GM19397 (cell line): ENCODE data around the gene MLXIP.
"Not testable (repeated sequence)": the region's sequence is repeated elsewhere in the genome, so short reads cannot be mapped to it uniquely, and the experiment has no call there.

Experiments
- ATAC-seq: cut with Tn5 transposase; IDR thresholded peaks from one replicate; pipeline ENCODE4 v1.9.1; 2021; ENCODE audit warnings: mild to moderate bottlenecking, moderate library complexity; ENCODE audit not compliant: unreplicated experiment

Gene MLXIP

GRCh38 chr12:122051231-122051876, 27.2 kb upstream of the MLXIP start:
- no peak for ATAC-seq

- no peak for ATAC-seq
These were observed 26.3 kb upstream of the MLXIP start for GRCh38 chr12:122052285-122052684.

GRCh38 chr12:122054842-122055520, 23.6 kb upstream of the MLXIP start:
- ATAC-seq = no peak

- ATAC-seq = not testable (repeated sequence)
These were observed 22.1 kb upstream of the MLXIP start for GRCh38 chr12:122056406-122056805.

GRCh38 chr12:122057007-122057735, 21.4 kb upstream of the MLXIP start:
- no peak for ATAC-seq

GRCh38 chr12:122057769-122058168, 20.8 kb upstream of the MLXIP start:
- no peak for ATAC-seq

GRCh38 chr12:122058549-122059149, 19.9 kb upstream of the MLXIP start:
- ATAC-seq = no peak

GRCh38 chr12:122059203-122059960, 19.2 kb upstream of the MLXIP start:
- no peak for ATAC-seq

GRCh38 chr12:122060081-122060501, 18.5 kb upstream of the MLXIP start:
- no peak for ATAC-seq

- no peak for ATAC-seq
These were observed 17.3 kb upstream of the MLXIP start for GRCh38 chr12:122061253-122061652.

- ATAC-seq = no peak
These were observed 15.5 kb upstream of the MLXIP start for GRCh38 chr12:122062832-122063693.

- ATAC-seq = no peak
These were observed 14.9 kb upstream of the MLXIP start for GRCh38 chr12:122063694-122064024.

- no peak for ATAC-seq
These were observed 14.4 kb upstream of the MLXIP start for GRCh38 chr12:122064025-122064777.

GRCh38 chr12:122064780-122065588, 13.6 kb upstream of the MLXIP start:
- no peak for ATAC-seq

- ATAC-seq = no peak
These were observed 11.0 kb upstream of the MLXIP start for GRCh38 chr12:122067548-122067947.

- peak; percentile 90 for ATAC-seq
These were observed 10.6 kb upstream of the MLXIP start for GRCh38 chr12:122067966-122068365.

GRCh38 chr12:122072031-122072970, 6.3 kb upstream of the MLXIP start:
- ATAC-seq = no peak
